Endothelial cell of umbilical vein (primary cell): ENCODE data around the gene CWC27.

Experiments
- CTCF ChIP-seq, 2 donors: IDR thresholded peaks; 1 replicate in 1 of 2; 2 replicates in 1 of 2; pipeline ENCODE4 v1.5.1; 2011; ENCODE audit warnings: low read length in 2 of 2, mild to moderate bottlenecking in 2 of 2, moderate library complexity in 2 of 2, control low read depth in 1 of 2, inconsistent platforms in 1 of 2, low read depth in 1 of 2; ENCODE audit not compliant: insufficient read depth in 1 of 2; ENCODE audit errors: extremely low read depth in 1 of 2
- EZH2 ChIP-seq: IDR thresholded peaks from 2 replicates; pipeline ENCODE4 v1.6.1; 2012; ENCODE audit warnings: borderline replicate concordance, low read depth, mild to moderate bottlenecking, moderate library complexity, low read length, inconsistent platforms; ENCODE audit not compliant: severe bottlenecking
- FOS ChIP-seq: IDR thresholded peaks from 2 replicates; pipeline ENCODE4 v1.6.1; 2011; ENCODE audit warnings: mild to moderate bottlenecking, low read length, moderate library complexity, borderline replicate concordance; ENCODE audit not compliant: insufficient read depth
- GATA2 ChIP-seq: IDR thresholded peaks from 2 replicates; pipeline ENCODE4 v1.7.0; 2011; ENCODE audit warnings: low read depth, mild to moderate bottlenecking, moderate library complexity, mixed read lengths, low read length; ENCODE audit not compliant: insufficient read length, insufficient read depth
- JUN ChIP-seq: IDR thresholded peaks from 2 replicates; pipeline ENCODE4 v1.6.1; 2011; ENCODE audit warnings: borderline replicate concordance, low read depth; ENCODE audit not compliant: insufficient read length, insufficient read depth
- POLR2A ChIP-seq: IDR thresholded peaks from 2 replicates; pipeline ENCODE4 v1.6.1; 2012; ENCODE audit warnings: low read depth, mild to moderate bottlenecking, control low read depth, low read length
- POLR2AphosphoS5 ChIP-seq: IDR thresholded peaks from 2 replicates; pipeline ENCODE4 v1.6.1; 2012; ENCODE audit warnings: low read depth, mild to moderate bottlenecking, control low read depth, low read length, moderate library complexity; ENCODE audit not compliant: insufficient read depth
- TF ChIP-seq, protein P1 (sequence below): IDR thresholded peaks from 2 replicates; pipeline ENCODE4 v1.6.1; 2011; ENCODE audit not compliant: insufficient read depth, insufficient read length

DNA sequence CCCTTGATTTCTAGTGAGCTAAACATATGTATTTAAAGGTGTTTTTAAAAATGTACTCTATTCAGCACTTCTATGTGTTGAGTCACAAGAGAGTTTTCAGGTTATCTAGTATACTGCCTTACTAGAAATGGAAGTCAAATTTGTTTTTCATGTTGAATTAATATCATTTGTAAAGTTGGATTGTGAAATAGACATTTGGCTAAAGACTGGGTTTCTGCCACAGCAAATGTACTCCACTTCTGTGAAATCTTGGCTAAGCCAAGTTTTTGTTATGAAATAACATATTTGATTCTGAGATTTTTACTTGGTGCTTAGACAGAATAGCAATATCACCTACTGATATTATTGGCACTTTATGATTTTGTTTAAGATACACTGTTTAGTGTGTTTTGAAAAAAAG is 106.0 kb downstream of the CWC27 start:
- TF ChIP-seq POLR2A (no peak), CTCF (IDR thresholded peaks at IDR 0.05; ENCODE audit: extremely low read depth in 1 of 2, insufficient read depth in 1 of 2, low read depth in 1 of 2, low read length in 2 of 2) (no peak), EZH2 (no peak), POLR2AphosphoS5 (no peak), GATA2 (no peak), FOS (no peak), JUN (no peak)
- TF ChIP-seq, protein P1, sequence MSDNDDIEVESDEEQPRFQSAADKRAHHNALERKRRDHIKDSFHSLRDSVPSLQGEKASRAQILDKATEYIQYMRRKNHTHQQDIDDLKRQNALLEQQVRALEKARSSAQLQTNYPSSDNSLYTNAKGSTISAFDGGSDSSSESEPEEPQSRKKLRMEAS, result no peak
